BLaER1 treated with 17β-estradiol and CSF1 and Interleukin-3, amounts not matched to agents 10 nM and 100 nM (cell line): ENCODE results near the gene NR3C1.
A peak's percentile ranks its signal among the peaks of the same experiment; 100 is the strongest.

ENCODE experiments used
- H3K27ac ChIP-seq, 11 experiments: shearing (Covaris generic); formaldehyde crosslinking; 2 replicates each; pipeline ENCODE4 v1.8.1; 2022
- H3K27me3 ChIP-seq, 11 experiments: shearing (Covaris generic); formaldehyde crosslinking; 2 replicates each; pipeline ENCODE4 v1.8.1; 2022
- H3K36me3 ChIP-seq, 11 experiments: shearing (Covaris generic); formaldehyde crosslinking; 2 replicates each; pipeline ENCODE4 v1.8.1; 2022
- H3K4me1 ChIP-seq, 10 experiments: shearing (Covaris generic); formaldehyde crosslinking; 2 replicates each; pipeline ENCODE4 v1.8.1; 2022
- H3K4me2 ChIP-seq, 11 experiments: shearing (Covaris generic); formaldehyde crosslinking; 2 replicates each; pipeline ENCODE4 v1.8.1; 2022
- H3K4me3 ChIP-seq, 10 experiments: shearing (Covaris generic); formaldehyde crosslinking; 2 replicates each; pipeline ENCODE4 v1.8.1; 2022
- H3K9ac ChIP-seq, 11 experiments: shearing (Covaris generic); formaldehyde crosslinking; 2 replicates each; pipeline ENCODE4 v1.8.1; 2022
- H3K9me3 ChIP-seq, 11 experiments: shearing (Covaris generic); formaldehyde crosslinking; replicated peaks in 1 of 11; 2 replicates each; pipeline ENCODE4 v1.8.1; 2022
- H4K20me1 ChIP-seq, 11 experiments: shearing (Covaris generic); formaldehyde crosslinking; 2 replicates each; pipeline ENCODE4 v1.8.1; 2022
- Cebpa-rat ChIP-seq, 11 experiments: shearing (Covaris generic); IDR thresholded peaks; 2 replicates each; pipeline ENCODE4 v1.8.1; 2022

Gene NR3C1

GRCh38 chr5:143431789-143432188, 28.3 kb upstream of the NR3C1 start:
- Histone ChIP-seq H3K4me2 (peak overlapping the region in 5 of 11 experiments; percentile 55 to 92 (median 73); a peak in 10 of 22 replicates), H3K9ac (no peak overlapping the region), H3K4me3 (no peak overlapping the region), H3K4me1 (peaks cover 24 to 87% (median 57%) of the 10 kb centered on the region in 10 experiments), H3K9me3 (peaks cover 0 to 35% (median 0%) of the 10 kb centered on the region in 11 experiments; a peak in 8 of 22 replicates), H4K20me1 (no peaks in the 10 kb centered on the region), H3K27me3 (no peaks in the 10 kb centered on the region), H3K27ac (peak overlapping the region in 2 of 11 experiments; percentile 20 to 25; a peak in 2 of 22 replicates), H3K36me3 (no peaks in the 10 kb centered on the region; a peak in 1 of 22 replicates)
- no peak for TF ChIP-seq Cebpa-rat (IDR thresholded peaks at IDR 0.05)

- 0 out of 20 replicates have a peak overlapping the region, but pooled peaks of 1 of the 10 experiments have one; percentile 2 for H3K4me3 ChIP-seq
- H3K4me2 ChIP-seq, result peak overlapping the region in 6 of 11 experiments; percentile 22 to 76 (median 68); a peak in 11 of 22 replicates
- H4K20me1 ChIP-seq, result no peaks in the 10 kb centered on the region
- peaks cover 2 to 61% (median 30%) of the 10 kb centered on the region in 10 experiments for H3K4me1 ChIP-seq
- H3K36me3 ChIP-seq, result no peaks in the 10 kb centered on the region; a peak in 1 of 22 replicates
- H3K9ac ChIP-seq, result peak overlapping the region in 1 of 11 experiments; percentile 4; a peak in 1 of 22 replicates
- H3K9me3 ChIP-seq, result peaks cover 0 to 46% (median 0%) of the 10 kb centered on the region in 11 experiments; a peak in 8 of 22 replicates
- no peaks in the 10 kb centered on the region for H3K27me3 ChIP-seq
- TF ChIP-seq Cebpa-rat (IDR thresholded peaks at IDR 0.05), result no peak
- peak overlapping the region in 6 of 11 experiments; percentile 41 to 73 (median 64); a peak in 12 of 22 replicates for H3K27ac ChIP-seq
These were observed 25.4 kb upstream of the NR3C1 start for GRCh38 chr5:143428738-143429420.

- no peak for TF ChIP-seq Cebpa-rat (IDR thresholded peaks at IDR 0.05)
- H3K36me3 ChIP-seq, result no peaks in the 10 kb centered on the region; a peak in 1 of 22 replicates
- no peaks in the 10 kb centered on the region for H3K27me3 ChIP-seq
- H3K9me3 ChIP-seq, result peaks cover 0 to 46% (median 0%) of the 10 kb centered on the region in 11 experiments; a peak in 8 of 22 replicates
- H3K4me2 ChIP-seq, result peak overlapping the region in 6 of 11 experiments; percentile 22 to 76 (median 68); a peak in 11 of 22 replicates
- peaks cover 0 to 55% (median 24%) of the 10 kb centered on the region in 10 experiments; a peak in 12 of 20 replicates for H3K4me1 ChIP-seq
- H3K4me3 ChIP-seq, result 0 out of 20 replicates have a peak overlapping the region, but pooled peaks of 1 of the 10 experiments have one; percentile 2
- peak overlapping the region in 6 of 11 experiments; percentile 41 to 73 (median 64); a peak in 11 of 22 replicates for H3K27ac ChIP-seq
- no peaks in the 10 kb centered on the region for H4K20me1 ChIP-seq
- peak overlapping the region in 1 of 11 experiments; percentile 4; a peak in 1 of 22 replicates for H3K9ac ChIP-seq
These were observed 24.7 kb upstream of the NR3C1 start for GRCh38 chr5:143428155-143428554.

GRCh38 chr5:143427122-143427735, 23.7 kb upstream of the NR3C1 start:
- TF ChIP-seq Cebpa-rat (IDR thresholded peaks at IDR 0.05), result no peak
- no peak overlapping the region for H3K4me3 ChIP-seq
- H3K36me3 ChIP-seq, result no peaks in the 10 kb centered on the region; a peak in 1 of 22 replicates
- peaks cover 0 to 49% (median 0%) of the 10 kb centered on the region in 11 experiments; a peak in 9 of 22 replicates for H3K9me3 ChIP-seq
- no peak overlapping the region for H3K9ac ChIP-seq
- no peaks in the 10 kb centered on the region for H4K20me1 ChIP-seq
- peaks cover 0 to 46% (median 19%) of the 10 kb centered on the region in 10 experiments; a peak in 12 of 20 replicates for H3K4me1 ChIP-seq
- no peaks in the 10 kb centered on the region for H3K27me3 ChIP-seq
- peak overlapping the region in 2 of 11 experiments; percentile 69 to 73; a peak in 3 of 22 replicates for H3K27ac ChIP-seq
- peak overlapping the region in 3 of 11 experiments; percentile 67 to 76 (median 75); a peak in 2 of 22 replicates for H3K4me2 ChIP-seq

GRCh38 chr5:143426437-143426991, 23.0 kb upstream of the NR3C1 start:
- H3K4me1 ChIP-seq, result peaks cover 0 to 39% (median 16%) of the 10 kb centered on the region in 10 experiments; a peak in 12 of 20 replicates
- no peak overlapping the region for H3K4me3 ChIP-seq
- TF ChIP-seq Cebpa-rat (IDR thresholded peaks at IDR 0.05), result no peak

GRCh38 chr5:143425835-143426234, 22.3 kb upstream of the NR3C1 start:
- H3K4me3 ChIP-seq, result no peak overlapping the region
- H3K9me3 ChIP-seq, result peaks cover 0 to 50% (median 4%) of the 10 kb centered on the region in 11 experiments; a peak in 9 of 22 replicates
- H3K4me1 ChIP-seq, result peaks cover 0 to 32% (median 14%) of the 10 kb centered on the region in 10 experiments; a peak in 12 of 20 replicates
- no peak overlapping the region for H3K27ac ChIP-seq
- no peak overlapping the region for H3K4me2 ChIP-seq
- H3K27me3 ChIP-seq, result no peaks in the 10 kb centered on the region
- no peak overlapping the region for H3K9ac ChIP-seq
- H3K36me3 ChIP-seq, result no peaks in the 10 kb centered on the region; a peak in 1 of 22 replicates
- no peaks in the 10 kb centered on the region for H4K20me1 ChIP-seq
- TF ChIP-seq Cebpa-rat (IDR thresholded peaks at IDR 0.05), result no peak

More at GRCh38 chr5:143426437-143426991, 23.0 kb upstream of the NR3C1 start:
- Histone ChIP-seq H3K27me3 (no peaks in the 10 kb centered on the region), H3K36me3 (no peaks in the 10 kb centered on the region; a peak in 1 of 22 replicates), H3K9me3 (peaks cover 0 to 50% (median 0%) of the 10 kb centered on the region in 11 experiments; a peak in 9 of 22 replicates), H3K27ac (no peak overlapping the region), H3K9ac (no peak overlapping the region), H3K4me2 (no peak overlapping the region), H4K20me1 (no peaks in the 10 kb centered on the region)

- Histone ChIP-seq H3K9me3 (peaks cover 0 to 9% (median 0%) of the 10 kb centered on the region in 11 experiments; a peak in 1 of 22 replicates), H3K27me3 (no peaks in the 10 kb centered on the region), H3K4me2 (peak overlapping the region in 5 of 11 experiments; percentile 2 to 57 (median 30); a peak in 6 of 22 replicates), H3K36me3 (no peaks in the 10 kb centered on the region), H3K27ac (no peak overlapping the region), H3K9ac (no peak overlapping the region), H3K4me3 (no peak overlapping the region), H4K20me1 (no peaks in the 10 kb centered on the region), H3K4me1 (peaks cover 0 to 28% (median 6%) of the 10 kb centered on the region in 10 experiments; a peak in 10 of 20 replicates)
- TF ChIP-seq Cebpa-rat (IDR thresholded peaks at IDR 0.05), result peak in 1 of 11 experiments; percentile 6; a peak in 1 of 22 replicates
These were observed 14.8 kb upstream of the NR3C1 start for GRCh38 chr5:143418140-143418866.
